OCI-LY7 (cell line): Measurements from ENCODE around the gene HLA-A. TPM values are rescaled to one million over a fixed set of nuclear protein-coding genes. Genes with fewer than 3 reads are reported as not detected.

Experiments used
- BruUV-seq: library from RNA; stranded (reverse); fragments of 400-500 nt; replicated peaks from 2 replicates; lab custom pipeline; 2021; lab: Mats Ljungman, UMichigan
- CTCF ChIA-PET: fragments of 300-600 bp; sonication (Branson Sonifier 250); formaldehyde crosslinking; loops from one replicate; lab custom pipeline; 2022; ENCODE audit warnings: antibody characterized with exemption; ENCODE audit not compliant: unreplicated experiment; lab: Charles Lee
- POLR2A ChIA-PET: fragments of 300-600 bp; sonication (Branson Sonifier 250); formaldehyde crosslinking; loops from one replicate; lab custom pipeline; 2022; ENCODE audit warnings: antibody characterized with exemption; lab: Charles Lee
- DNase-seq: peaks from one replicate; pipeline ENCODE4 v3.0.0-alpha.2; 2015; ENCODE audit warnings: low spot score
- H2AFZ ChIP-seq: fragments of 200-600 bp; sonication (generic), shearing (Covaris generic); 2 replicates; pipeline ENCODE4 v1.6.1; 2014; ENCODE audit warnings: mild to moderate bottlenecking, antibody characterized with exemption, low read length, moderate library complexity
- H3K27ac ChIP-seq: fragments of 200-600 bp; sonication (generic); 2 replicates; pipeline ENCODE4 v1.5.1; 2014; ENCODE audit warnings: mixed run types, low read depth, mild to moderate bottlenecking, moderate library complexity, low read length, inconsistent platforms; ENCODE audit not compliant: poor library complexity, severe bottlenecking
- H3K36me3 ChIP-seq: fragments of 200-600 bp; sonication (generic); 2 replicates; pipeline ENCODE4 v1.6.1; 2014; ENCODE audit warnings: mild to moderate bottlenecking, antibody characterized with exemption, low read length, moderate library complexity, mixed read lengths; ENCODE audit not compliant: insufficient read depth
- H3K4me1 ChIP-seq: fragments of 200-600 bp; sonication (generic); 2 replicates; pipeline ENCODE4 v1.5.1; 2014; ENCODE audit warnings: mild to moderate bottlenecking, low read length; ENCODE audit not compliant: insufficient read depth, poor library complexity, severe bottlenecking
- H3K4me2 ChIP-seq: fragments of 200-600 bp; sonication (generic); 2 replicates; pipeline ENCODE4 v1.6.1; 2014; ENCODE audit warnings: mild to moderate bottlenecking, low read length
- H3K4me3 ChIP-seq: fragments of 200-600 bp; sonication (generic); 2 replicates; pipeline ENCODE4 v1.5.1; 2014; ENCODE audit warnings: mild to moderate bottlenecking, low read depth, low read length; ENCODE audit not compliant: poor library complexity, severe bottlenecking
- H3K79me2 ChIP-seq: fragments of 200-600 bp; sonication (generic); 2 replicates; pipeline ENCODE4 v1.6.1; 2016; ENCODE audit warnings: low read depth, mild to moderate bottlenecking, low read length, moderate library complexity, mixed read lengths; ENCODE audit not compliant: insufficient read depth
- H3K9me2 ChIP-seq: fragments of 200-600 bp; sonication (generic); 2 replicates; pipeline ENCODE4 v1.6.1; 2016; ENCODE audit warnings: mild to moderate bottlenecking, low read length, mixed read lengths; ENCODE audit not compliant: insufficient read depth
- H3K9me3 ChIP-seq: fragments of 200-600 bp; sonication (generic); 2 replicates; pipeline ENCODE4 v1.6.1; 2014; ENCODE audit warnings: mild to moderate bottlenecking, mixed run types, low read length, mixed read lengths
- H4K20me1 ChIP-seq: fragments of 200-600 bp; sonication (generic); 2 replicates; pipeline ENCODE4 v1.6.1; 2014; ENCODE audit warnings: mild to moderate bottlenecking, antibody characterized with exemption, low read length, moderate library complexity, mixed read lengths; ENCODE audit not compliant: insufficient read depth
- CTCF ChIP-seq: fragments of 200-600 bp; sonication (generic); conservative IDR thresholded peaks from 2 replicates; pipeline ENCODE4 v1.5.1; 2014; ENCODE audit warnings: mild to moderate bottlenecking, antibody characterized with exemption, low read length, moderate library complexity, mixed read lengths
- EZH2phosphoT487 ChIP-seq: fragments of 200-600 bp; sonication (generic); IDR thresholded peaks from 2 replicates; pipeline ENCODE4 v1.6.1; 2018; ENCODE audit warnings: low read depth, borderline replicate concordance, mild to moderate bottlenecking, mixed run types, antibody characterized with exemption, low read length, moderate library complexity, mixed read lengths
- intact Hi-C: fragments of 100-400 bp; cut with micrococcal nuclease; formaldehyde crosslinking; loops from one replicate; pipeline ENCODE4 v1.10.0; 2022; ENCODE audit not compliant: unreplicated experiment
- total RNA-seq, 2 experiments: library from RNA; depleted of rRNA in 1 of 2; stranded (reverse); fragments of >200 nt in 1 of 2; shearing (Covaris generic) in 1 of 2; gene quantifications; 2 replicates each; pipeline ENCODE4 v1.2.3, GENCODE V29; 2014 to 2022

Gene HLA-A
- total RNA-seq, 2 experiments from 2014 or later, result 393 to 672 TPM

- Histone ChIP-seq H2AFZ (no peak overlapping the region), H3K79me2 (no peaks in the 10 kb centered on the region), H3K4me3 (no peak overlapping the region), H3K36me3 (no peaks in the 10 kb centered on the region), H3K4me2 (no peak overlapping the region), H3K9me2 (no peaks in the 10 kb centered on the region), H3K27ac (no peak overlapping the region), H3K9me3 (no peaks in the 10 kb centered on the region), H4K20me1 (no peaks in the 10 kb centered on the region), H3K4me1 (peaks cover 11% of the 10 kb centered on the region)
- ChIA-PET POLR2A (no interaction called here), CTCF (no interaction called here)
- intact Hi-C loops, result no loop called here
- DNase-seq, result no peak
- no peak for TF ChIP-seq EZH2phosphoT487
- TF ChIP-seq CTCF, result no peak
- BruUV-seq, result no TSS peak
Observed at GRCh38 chr6:29974901-29975560, 32.7 kb downstream of the HLA-A start.

GRCh38 chr6:29975561-29975907, 33.2 kb downstream of the HLA-A start:
- Histone ChIP-seq H4K20me1 (no peaks in the 10 kb centered on the region), H3K27ac (no peak overlapping the region), H2AFZ (no peak overlapping the region), H3K9me2 (no peaks in the 10 kb centered on the region), H3K36me3 (no peaks in the 10 kb centered on the region), H3K4me3 (no peak overlapping the region), H3K4me2 (no peak overlapping the region), H3K4me1 (peaks cover 11% of the 10 kb centered on the region), H3K9me3 (no peaks in the 10 kb centered on the region), H3K79me2 (no peaks in the 10 kb centered on the region)
- no peak for DNase-seq
- ChIA-PET POLR2A (no interaction called here), CTCF (no interaction called here)
- no peak for TF ChIP-seq CTCF
- no peak for TF ChIP-seq EZH2phosphoT487
- BruUV-seq, result no TSS peak
- intact Hi-C loops, result no loop called here

- Histone ChIP-seq H3K36me3 (no peaks in the 10 kb centered on the region), H3K79me2 (no peaks in the 10 kb centered on the region), H4K20me1 (no peaks in the 10 kb centered on the region), H3K27ac (no peak overlapping the region), H3K9me3 (no peaks in the 10 kb centered on the region), H3K4me2 (peak overlapping the region; percentile 55), H3K4me1 (peaks cover 11% of the 10 kb centered on the region), H3K9me2 (no peaks in the 10 kb centered on the region), H3K4me3 (peak overlapping the region; percentile 53), H2AFZ (0 out of 2 replicates have a peak overlapping the region, but pooled peaks have one; percentile 23)
- intact Hi-C loops, result no loop called here
- CTCF ChIA-PET, result no interaction called here
- BruUV-seq, result no TSS peak
- POLR2A ChIA-PET, result no interaction called here
- DNase-seq, result no peak
- TF ChIP-seq EZH2phosphoT487, result no peak
- TF ChIP-seq CTCF, result no peak
Observed at GRCh38 chr6:29976253-29976587, 33.9 kb downstream of the HLA-A start.
